ENCODE data around the gene SLC44A1.

The SLC44A1 gene

DNA sequence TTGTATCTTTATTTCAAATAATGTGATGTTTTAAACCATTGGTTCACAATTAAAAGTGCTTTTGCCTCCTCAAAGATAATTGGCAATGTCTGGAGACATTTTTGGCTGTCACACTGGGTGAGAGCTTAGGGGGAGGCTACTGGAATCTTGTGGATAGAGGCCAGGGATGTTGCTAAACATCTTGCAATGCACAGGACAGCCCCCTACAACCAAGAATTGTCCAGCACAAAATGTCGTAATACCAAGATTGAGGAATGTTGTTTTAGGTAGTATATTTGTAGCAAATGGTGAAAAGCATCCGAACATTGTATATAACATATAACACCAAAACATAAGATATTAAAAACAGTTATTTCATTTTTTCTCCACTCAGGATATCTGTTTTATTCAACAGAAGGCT, 99.8 kb downstream of the SLC44A1 start:
- H2BK15ac ChIP-seq (ENCODE audit: low read length): no peak overlapping the region
- H4K91ac ChIP-seq (ENCODE audit: low read depth, low read length, poor library complexity): no peak overlapping the region
- H2BK120ac ChIP-seq (ENCODE audit: low read depth, low read length): no peak overlapping the region
- no peak overlapping the region for H3K14ac ChIP-seq (ENCODE audit: low read length)
- H3K36me3 ChIP-seq (replicated peaks in 1 of 2; ENCODE audit: control insufficient read depth in 2 of 2, insufficient read depth in 2 of 2, low read length in 2 of 2): no peaks in the 10 kb centered on the region
- peaks cover 0 to 2% of the 10 kb centered on the region in 2 donors for H3K4me1 ChIP-seq (ENCODE audit: control insufficient read depth in 2 of 2, insufficient read depth in 1 of 2, low read depth in 1 of 2, low read length in 2 of 2)
- no peaks in the 10 kb centered on the region for H3K27me3 ChIP-seq (ENCODE audit: control insufficient read depth in 3 of 3, insufficient read depth in 3 of 3, low read depth in 1 of 3, low read length in 3 of 3)
- WGBS, 2 donors (ENCODE audit: extremely low coverage in 2 of 2, insufficient read length in 2 of 2, insufficient replicate concordance in 1 of 2): no CpG with 5 or more reads among the region's 2 CpGs
- H3K27ac ChIP-seq (replicated peaks; ENCODE audit: low read length): no peak overlapping the region
- no peak overlapping the region for H3K9ac ChIP-seq (ENCODE audit: low read depth, low read length, poor library complexity)
- DNase-seq (ENCODE audit: low spot score): no peak
- no peak overlapping the region for H2BK12ac ChIP-seq (ENCODE audit: low read length)
- no peak overlapping the region for H3K23ac ChIP-seq (ENCODE audit: low read depth, low read length, poor library complexity)
- no peaks in the 10 kb centered on the region for H3K79me1 ChIP-seq (ENCODE audit: low read depth, low read length)
- no peak overlapping the region for H3K18ac ChIP-seq (ENCODE audit: low read length)
- no peak overlapping the region for H4K8ac ChIP-seq (ENCODE audit: low read depth, low read length)
- no peak overlapping the region for H3K4me3 ChIP-seq (ENCODE audit: low read length in 2 of 2)
- no peak overlapping the region for H2AFZ ChIP-seq (ENCODE audit: low read length)
- H2BK5ac ChIP-seq (ENCODE audit: low read length): no peak overlapping the region
- no peak overlapping the region for H3K4ac ChIP-seq (ENCODE audit: low read length)
- no peaks in the 10 kb centered on the region for H3K9me3 ChIP-seq (replicated peaks in 1 of 2; ENCODE audit: control insufficient read depth in 2 of 2, insufficient read depth in 1 of 2, low read depth in 1 of 2, low read length in 2 of 2)
- H2AK5ac ChIP-seq (ENCODE audit: low read depth, low read length): no peak overlapping the region
- no peak overlapping the region for H3K4me2 ChIP-seq (ENCODE audit: insufficient read depth, low read length, poor library complexity, severe bottlenecking)

DNA sequence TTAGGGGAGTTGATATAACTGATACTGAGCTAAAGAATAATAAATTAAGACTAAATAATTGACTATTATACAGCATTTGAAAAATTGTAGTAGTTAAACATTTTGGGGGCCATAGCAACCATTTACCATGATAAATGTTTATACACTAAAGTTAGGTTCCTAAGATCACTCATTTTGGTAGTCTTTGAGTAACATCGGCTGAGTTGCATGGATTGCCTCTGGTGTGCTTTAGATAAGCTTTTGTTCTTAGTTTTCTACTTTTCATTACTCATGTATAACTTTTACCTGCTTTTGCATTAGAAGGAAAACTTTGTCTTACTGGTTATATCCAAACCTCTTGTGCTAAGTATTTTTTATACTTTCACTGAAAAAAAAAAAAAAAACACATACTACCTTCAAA, 101.2 kb downstream of the SLC44A1 start:
- no peak overlapping the region for H2AFZ ChIP-seq (ENCODE audit: low read length)
- H3K4ac ChIP-seq (ENCODE audit: low read length): no peak overlapping the region
- H3K14ac ChIP-seq (ENCODE audit: low read length): no peak overlapping the region
- H3K23ac ChIP-seq (ENCODE audit: low read depth, low read length, poor library complexity): no peak overlapping the region
- H3K27me3 ChIP-seq (ENCODE audit: control insufficient read depth in 3 of 3, insufficient read depth in 3 of 3, low read depth in 1 of 3, low read length in 3 of 3): no peaks in the 10 kb centered on the region
- no peak overlapping the region for H2BK120ac ChIP-seq (ENCODE audit: low read depth, low read length)
- H3K27ac ChIP-seq (replicated peaks; ENCODE audit: low read length): no peak overlapping the region
- no peak overlapping the region for H2AK5ac ChIP-seq (ENCODE audit: low read depth, low read length)
- no peak overlapping the region for H2BK12ac ChIP-seq (ENCODE audit: low read length)
- no peaks in the 10 kb centered on the region for H3K36me3 ChIP-seq (replicated peaks in 1 of 2; ENCODE audit: control insufficient read depth in 2 of 2, insufficient read depth in 2 of 2, low read length in 2 of 2)
- no peak overlapping the region for H4K91ac ChIP-seq (ENCODE audit: low read depth, low read length, poor library complexity)
- H3K4me2 ChIP-seq (ENCODE audit: insufficient read depth, low read length, poor library complexity, severe bottlenecking): no peak overlapping the region
- no peak overlapping the region for H3K4me3 ChIP-seq (ENCODE audit: low read length in 2 of 2)
- DNase-seq (ENCODE audit: low spot score): no peak
- no peak overlapping the region for H3K9ac ChIP-seq (ENCODE audit: low read depth, low read length, poor library complexity)
- H3K4me1 ChIP-seq (ENCODE audit: control insufficient read depth in 2 of 2, insufficient read depth in 1 of 2, low read depth in 1 of 2, low read length in 2 of 2): no peaks in the 10 kb centered on the region
- no peak overlapping the region for H4K8ac ChIP-seq (ENCODE audit: low read depth, low read length)
- H2BK5ac ChIP-seq (ENCODE audit: low read length): no peak overlapping the region
- no peaks in the 10 kb centered on the region for H3K79me1 ChIP-seq (ENCODE audit: low read depth, low read length)
- WGBS, 2 donors (ENCODE audit: extremely low coverage in 2 of 2, insufficient read length in 2 of 2, insufficient replicate concordance in 1 of 2): no CpG with 5 or more reads among the region's 1 CpG
- H2BK15ac ChIP-seq (ENCODE audit: low read length): no peak overlapping the region
- no peak overlapping the region for H3K18ac ChIP-seq (ENCODE audit: low read length)
- H3K9me3 ChIP-seq (replicated peaks in 1 of 2; ENCODE audit: control insufficient read depth in 2 of 2, insufficient read depth in 1 of 2, low read depth in 1 of 2, low read length in 2 of 2): no peaks in the 10 kb centered on the region

DNA sequence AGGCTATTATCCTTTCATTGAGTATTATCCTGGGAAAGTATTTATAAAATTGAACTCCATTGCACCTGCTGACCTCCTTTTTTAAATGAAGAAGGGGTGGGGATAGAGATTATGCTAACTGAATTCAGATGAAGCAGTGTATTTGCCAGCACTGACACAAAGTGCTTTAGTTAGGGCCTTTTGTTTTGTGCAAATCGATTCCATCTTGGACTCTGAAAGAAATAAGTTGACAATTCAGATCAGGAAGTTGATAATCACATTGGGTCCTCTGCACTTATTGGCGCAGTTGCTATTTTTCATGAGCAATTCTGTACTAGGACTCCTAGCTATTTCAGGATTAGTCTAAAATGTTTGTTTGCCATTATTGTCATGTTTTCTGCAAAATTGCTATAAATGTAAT, 101.8 kb downstream of the SLC44A1 start:
- no peak for DNase-seq (ENCODE audit: low spot score)
- H3K18ac ChIP-seq (ENCODE audit: low read length): no peak overlapping the region
- no CpG with 5 or more reads among the region's 2 CpGs for WGBS, 2 donors (ENCODE audit: extremely low coverage in 2 of 2, insufficient read length in 2 of 2, insufficient replicate concordance in 1 of 2)
- H2BK5ac ChIP-seq (ENCODE audit: low read length): no peak overlapping the region
- no peaks in the 10 kb centered on the region for H3K36me3 ChIP-seq (replicated peaks in 1 of 2; ENCODE audit: control insufficient read depth in 2 of 2, insufficient read depth in 2 of 2, low read length in 2 of 2)
- H3K27me3 ChIP-seq (ENCODE audit: control insufficient read depth in 3 of 3, insufficient read depth in 3 of 3, low read depth in 1 of 3, low read length in 3 of 3): no peaks in the 10 kb centered on the region
- no peaks in the 10 kb centered on the region for H3K4me1 ChIP-seq (ENCODE audit: control insufficient read depth in 2 of 2, insufficient read depth in 1 of 2, low read depth in 1 of 2, low read length in 2 of 2)
- no peak overlapping the region for H2AFZ ChIP-seq (ENCODE audit: low read length)
- H3K14ac ChIP-seq (ENCODE audit: low read length): no peak overlapping the region
- no peak overlapping the region for H3K23ac ChIP-seq (ENCODE audit: low read depth, low read length, poor library complexity)
- no peak overlapping the region for H3K4me3 ChIP-seq (ENCODE audit: low read length in 2 of 2)
- no peak overlapping the region for H2AK5ac ChIP-seq (ENCODE audit: low read depth, low read length)
- H4K91ac ChIP-seq (ENCODE audit: low read depth, low read length, poor library complexity): no peak overlapping the region
- no peak overlapping the region for H2BK12ac ChIP-seq (ENCODE audit: low read length)
- H3K27ac ChIP-seq (replicated peaks; ENCODE audit: low read length): no peak overlapping the region
- no peak overlapping the region for H3K4me2 ChIP-seq (ENCODE audit: insufficient read depth, low read length, poor library complexity, severe bottlenecking)
- H4K8ac ChIP-seq (ENCODE audit: low read depth, low read length): no peak overlapping the region
- no peaks in the 10 kb centered on the region for H3K9me3 ChIP-seq (replicated peaks in 1 of 2; ENCODE audit: control insufficient read depth in 2 of 2, insufficient read depth in 1 of 2, low read depth in 1 of 2, low read length in 2 of 2)
- H3K4ac ChIP-seq (ENCODE audit: low read length): no peak overlapping the region
- no peaks in the 10 kb centered on the region for H3K79me1 ChIP-seq (ENCODE audit: low read depth, low read length)
- H3K9ac ChIP-seq (ENCODE audit: low read depth, low read length, poor library complexity): no peak overlapping the region
- no peak overlapping the region for H2BK15ac ChIP-seq (ENCODE audit: low read length)
- no peak overlapping the region for H2BK120ac ChIP-seq (ENCODE audit: low read depth, low read length)

DNA sequence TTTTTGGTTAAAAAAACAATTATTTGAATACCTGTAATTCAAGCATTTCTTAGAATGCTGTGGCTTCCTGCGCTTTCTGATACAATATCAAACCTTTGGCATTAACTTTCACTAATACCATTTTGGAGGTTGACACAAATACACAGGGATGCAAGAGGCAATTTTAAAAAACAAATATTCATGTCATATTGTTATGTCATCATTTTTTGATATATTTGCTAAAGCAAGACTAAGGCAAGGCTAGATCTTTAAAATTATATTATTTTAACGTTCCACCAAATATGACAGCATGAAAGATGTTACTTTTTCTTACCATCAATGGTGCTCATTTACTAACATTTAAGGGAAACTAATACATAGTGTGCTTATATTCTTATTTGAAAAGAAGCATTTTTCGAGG, 110.0 kb downstream of the SLC44A1 start:
- no peaks in the 10 kb centered on the region for H3K4me1 ChIP-seq (ENCODE audit: control insufficient read depth in 2 of 2, insufficient read depth in 1 of 2, low read depth in 1 of 2, low read length in 2 of 2)
- no peaks in the 10 kb centered on the region for H3K9me3 ChIP-seq (replicated peaks in 1 of 2; ENCODE audit: control insufficient read depth in 2 of 2, insufficient read depth in 1 of 2, low read depth in 1 of 2, low read length in 2 of 2)
- H3K36me3 ChIP-seq (replicated peaks in 1 of 2; ENCODE audit: control insufficient read depth in 2 of 2, insufficient read depth in 2 of 2, low read length in 2 of 2): no peaks in the 10 kb centered on the region
- H3K79me1 ChIP-seq (ENCODE audit: low read depth, low read length): peaks cover 3% of the 10 kb centered on the region
- no peak overlapping the region for H3K18ac ChIP-seq (ENCODE audit: low read length)
- WGBS, 2 donors (ENCODE audit: extremely low coverage in 2 of 2, insufficient read length in 2 of 2, insufficient replicate concordance in 1 of 2): no CpG with 5 or more reads among the region's 3 CpGs
- H3K4me3 ChIP-seq (ENCODE audit: low read length in 2 of 2): no peak overlapping the region
- no peak overlapping the region for H3K23ac ChIP-seq (ENCODE audit: low read depth, low read length, poor library complexity)
- H2BK5ac ChIP-seq (ENCODE audit: low read length): no peak overlapping the region
- H4K91ac ChIP-seq (ENCODE audit: low read depth, low read length, poor library complexity): no peak overlapping the region
- no peak overlapping the region for H4K8ac ChIP-seq (ENCODE audit: low read depth, low read length)
- H3K4me2 ChIP-seq (ENCODE audit: insufficient read depth, low read length, poor library complexity, severe bottlenecking): no peak overlapping the region
- no peak overlapping the region for H3K9ac ChIP-seq (ENCODE audit: low read depth, low read length, poor library complexity)
- H2BK15ac ChIP-seq (ENCODE audit: low read length): no peak overlapping the region
- H2BK120ac ChIP-seq (ENCODE audit: low read depth, low read length): no peak overlapping the region
- H2BK12ac ChIP-seq (ENCODE audit: low read length): no peak overlapping the region
- H2AFZ ChIP-seq (ENCODE audit: low read length): no peak overlapping the region
- H2AK5ac ChIP-seq (ENCODE audit: low read depth, low read length): no peak overlapping the region
- H3K27me3 ChIP-seq (ENCODE audit: control insufficient read depth in 3 of 3, insufficient read depth in 3 of 3, low read depth in 1 of 3, low read length in 3 of 3): no peaks in the 10 kb centered on the region
- no peak overlapping the region for H3K14ac ChIP-seq (ENCODE audit: low read length)
- no peak overlapping the region for H3K4ac ChIP-seq (ENCODE audit: low read length)
- DNase-seq (ENCODE audit: low spot score): no peak
- no peak overlapping the region for H3K27ac ChIP-seq (replicated peaks; ENCODE audit: low read length)
